ENCODE measurements around the gene SEPTIN8. TPM values are rescaled to one million over a fixed set of nuclear protein-coding genes. Genes with fewer than 3 reads are reported as not detected.
"Not testable (repeated sequence)": the region's sequence is repeated elsewhere in the genome, so short reads cannot be mapped to it uniquely, and the experiment has no call there.

The SEPTIN8 gene
- total and polyA plus RNA-seq, 11 donors, result 11.0 to 47.6 (median 33.6) TPM

- Histone ChIP-seq H3K27ac (no peak overlapping the region), H3K27me3 (peaks cover 17 to 52% (median 31%) of the 10 kb centered on the region in 9 donors), H3K4me1 (peaks cover 0 to 14% (median 3%) of the 10 kb centered on the region in 12 donors), H3K36me3 (no peaks in the 10 kb centered on the region), H3K9me3 (no peaks in the 10 kb centered on the region), H3K4me3 (no peak overlapping the region)
- ATAC-seq (no peak), DNase-seq (no peak)
- intact Hi-C loops (cut with DNase I), result loop anchor here in 1 of 10 donors (10.0 kb wide), 1 partner anchor 284 kb away; no protein-coding TSS in a partner anchor
- no peak for TF ChIP-seq CTCF (IDR thresholded peaks at IDR 0.05)
- no peak for TF ChIP-seq POLR2A (IDR thresholded peaks at IDR 0.05)
- 44 to 69% (median 46%) methylated on average over 3 of the region's 3 CpGs for WGBS, 4 donors
These were observed 31.8 kb upstream of the SEPTIN8 start for GRCh38 chr5:132808866-132809265.

- peaks cover 13 to 48% (median 27%) of the 10 kb centered on the region in 9 donors for H3K27me3 ChIP-seq
- H3K27ac ChIP-seq, result no peak overlapping the region
- intact Hi-C loops (cut with DNase I), result loop anchor here in 1 of 10 donors (10.0 kb wide), 1 partner anchor 284 kb away; no protein-coding TSS in a partner anchor
- no peak for DNase-seq
- 55 to 67% (median 63%) methylated on average over 2 of the region's 2 CpGs for WGBS, 4 donors
- ATAC-seq, result no peak
- no peak overlapping the region for H3K4me3 ChIP-seq
- peaks cover 0 to 10% (median 2%) of the 10 kb centered on the region in 12 donors for H3K4me1 ChIP-seq
- TF ChIP-seq POLR2A (IDR thresholded peaks at IDR 0.05) (no peak), CTCF (IDR thresholded peaks at IDR 0.05) (no peak)
- H3K9me3 ChIP-seq, result no peaks in the 10 kb centered on the region
- no peaks in the 10 kb centered on the region for H3K36me3 ChIP-seq
These were observed 31.4 kb upstream of the SEPTIN8 start for GRCh38 chr5:132808448-132808847.

- ATAC-seq, result no peak
- TF ChIP-seq POLR2A (IDR thresholded peaks at IDR 0.05), result no peak
- no peak for TF ChIP-seq CTCF (IDR thresholded peaks at IDR 0.05)
- DNase-seq, result no peak
- 59 to 70% (median 61%) methylated on average over 12 of the region's 12 CpGs for WGBS, 4 donors
- Histone ChIP-seq H3K27ac (no peak overlapping the region), H3K4me1 (peaks cover 0 to under 1% (median 0%) of the 10 kb centered on the region in 12 donors), H3K27me3 (peaks cover 9 to 45% (median 22%) of the 10 kb centered on the region in 9 donors), H3K9me3 (no peaks in the 10 kb centered on the region), H3K36me3 (no peaks in the 10 kb centered on the region), H3K4me3 (no peak overlapping the region)
- intact Hi-C loops (cut with DNase I), result loop anchor here in 1 of 10 donors (10.0 kb wide), 1 partner anchor 282 kb away; no protein-coding TSS in a partner anchor
These were observed 30.3 kb upstream of the SEPTIN8 start for GRCh38 chr5:132807163-132807838.

- H3K27ac ChIP-seq, H3K4me3 ChIP-seq, H3K36me3 ChIP-seq, ATAC-seq, DNase-seq, H3K4me1 ChIP-seq, H3K9me3 ChIP-seq: not testable (repeated sequence)
- intact Hi-C loops (cut with DNase I), result loop anchor here in 1 of 10 donors (10.0 kb wide), 1 partner anchor 282 kb away; no protein-coding TSS in a partner anchor
- WGBS, 4 donors, result 93 to 96% (median 94%) methylated on average over 12 of the region's 12 CpGs
- peaks cover 4 to 44% (median 17%) of the 10 kb centered on the region in 9 donors for H3K27me3 ChIP-seq
These were observed 29.7 kb upstream of the SEPTIN8 start for GRCh38 chr5:132806804-132807162.

- ATAC-seq, H3K4me3 ChIP-seq, H3K9me3 ChIP-seq, DNase-seq, H3K36me3 ChIP-seq, H3K27ac ChIP-seq, H3K4me1 ChIP-seq: not testable (repeated sequence)
- H3K27me3 ChIP-seq, result peaks cover 0 to 35% (median 8%) of the 10 kb centered on the region in 9 donors
- whole genome bisulfite sequencing, 4 donors, result 76 to 94% (median 90%) methylated on average over 5 to 6 of the region's 6 CpGs
- intact Hi-C loops (cut with DNase I), result loop anchor here in 1 of 10 donors (10.0 kb wide), 1 partner anchor 281 kb away; no protein-coding TSS in a partner anchor
These were observed 28.8 kb upstream of the SEPTIN8 start for GRCh38 chr5:132805872-132806271.

GRCh38 chr5:132804219-132804618, 27.2 kb upstream of the SEPTIN8 start:
- not testable (repeated sequence) for ATAC-seq, H3K27ac ChIP-seq, H3K9me3 ChIP-seq, H3K4me1 ChIP-seq, H3K36me3 ChIP-seq, H3K4me3 ChIP-seq, DNase-seq
- peaks cover 0 to 21% (median 0%) of the 10 kb centered on the region in 9 donors for H3K27me3 ChIP-seq
- WGBS, 4 donors, result 86 to 100% (median 92%) methylated on average over 1 of the region's 1 CpG
- intact Hi-C loops (cut with DNase I), result loop anchor here in 1 of 10 donors (10.0 kb wide), 1 partner anchor 279 kb away; no protein-coding TSS in a partner anchor

- not testable (repeated sequence) for H3K27ac ChIP-seq, H3K36me3 ChIP-seq, DNase-seq, H3K4me3 ChIP-seq, ATAC-seq, H3K9me3 ChIP-seq, H3K4me1 ChIP-seq
- intact Hi-C loops (cut with DNase I), result loop anchor here in 1 of 10 donors (10.0 kb wide), 1 partner anchor 278 kb away; no protein-coding TSS in a partner anchor
- H3K27me3 ChIP-seq, result peaks cover 0 to 20% (median 0%) of the 10 kb centered on the region in 9 donors
- 67 to 72% (median 71%) methylated on average over 5 of the region's 5 CpGs for WGBS, 4 donors
These were observed 25.6 kb upstream of the SEPTIN8 start for GRCh38 chr5:132802685-132803066.
